HFF-Myc (cell line): ENCODE results near the gene SH3TC1.

Source experiments
- DNase-seq: peaks from one replicate; pipeline ENCODE4 v3.0.0-alpha.2; 2011; ENCODE audit warnings: low read depth; ENCODE audit errors: extremely low read depth
- H3K4me3 ChIP-seq: replicated peaks from 2 replicates; pipeline ENCODE4 v1.5.1; 2011; ENCODE audit warnings: low read depth, mild to moderate bottlenecking, control low read depth, low read length
- TF ChIP-seq, protein P1 (sequence below): IDR thresholded peaks from 2 replicates; pipeline ENCODE4 v1.5.1; 2012; ENCODE audit warnings: mild to moderate bottlenecking, low read depth, low read length, control low read depth; ENCODE audit errors: missing control alignments

Gene SH3TC1

DNA sequence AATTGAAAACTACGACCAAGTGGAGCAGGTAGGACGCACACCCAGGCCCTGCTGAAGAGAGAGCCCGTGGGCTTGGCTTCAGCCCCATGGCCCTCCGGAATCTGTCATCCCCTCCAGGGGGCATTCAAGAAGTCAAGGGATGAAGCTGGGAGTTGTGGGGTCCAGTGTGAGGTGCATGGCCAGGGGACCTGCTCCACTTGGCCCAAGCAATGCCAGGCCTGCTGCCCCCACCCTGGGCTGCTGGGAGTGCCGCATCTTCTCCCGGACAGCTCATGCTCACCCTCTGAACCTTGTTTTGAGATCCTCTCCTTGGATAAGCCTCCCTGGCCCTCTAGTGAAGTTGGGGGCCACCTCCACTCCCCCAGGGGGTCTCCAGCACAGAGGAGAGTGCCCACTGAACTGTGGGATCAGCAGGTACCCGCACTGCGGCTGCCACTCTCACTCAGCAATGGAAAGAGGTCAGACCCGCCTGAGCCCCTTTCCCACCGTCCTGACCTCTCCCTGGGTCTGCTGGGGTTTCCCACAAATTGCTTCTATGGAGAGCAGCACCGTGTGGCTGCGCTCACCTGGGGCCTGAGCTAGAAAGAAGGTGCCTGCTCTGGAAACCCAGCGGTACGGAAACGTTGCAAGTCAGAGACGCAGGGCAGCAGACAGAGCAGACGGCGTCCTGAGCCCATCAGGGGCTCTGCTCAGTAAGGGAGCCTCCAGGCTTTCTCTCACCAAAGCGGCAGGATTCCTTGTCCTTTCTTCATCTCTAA is 35.5 kb upstream of the SH3TC1 start:
- H3K4me3 ChIP-seq, result no peak overlapping the region
- TF ChIP-seq, protein P1, sequence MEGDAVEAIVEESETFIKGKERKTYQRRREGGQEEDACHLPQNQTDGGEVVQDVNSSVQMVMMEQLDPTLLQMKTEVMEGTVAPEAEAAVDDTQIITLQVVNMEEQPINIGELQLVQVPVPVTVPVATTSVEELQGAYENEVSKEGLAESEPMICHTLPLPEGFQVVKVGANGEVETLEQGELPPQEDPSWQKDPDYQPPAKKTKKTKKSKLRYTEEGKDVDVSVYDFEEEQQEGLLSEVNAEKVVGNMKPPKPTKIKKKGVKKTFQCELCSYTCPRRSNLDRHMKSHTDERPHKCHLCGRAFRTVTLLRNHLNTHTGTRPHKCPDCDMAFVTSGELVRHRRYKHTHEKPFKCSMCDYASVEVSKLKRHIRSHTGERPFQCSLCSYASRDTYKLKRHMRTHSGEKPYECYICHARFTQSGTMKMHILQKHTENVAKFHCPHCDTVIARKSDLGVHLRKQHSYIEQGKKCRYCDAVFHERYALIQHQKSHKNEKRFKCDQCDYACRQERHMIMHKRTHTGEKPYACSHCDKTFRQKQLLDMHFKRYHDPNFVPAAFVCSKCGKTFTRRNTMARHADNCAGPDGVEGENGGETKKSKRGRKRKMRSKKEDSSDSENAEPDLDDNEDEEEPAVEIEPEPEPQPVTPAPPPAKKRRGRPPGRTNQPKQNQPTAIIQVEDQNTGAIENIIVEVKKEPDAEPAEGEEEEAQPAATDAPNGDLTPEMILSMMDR, result no peak
- no peak for DNase-seq

DNA sequence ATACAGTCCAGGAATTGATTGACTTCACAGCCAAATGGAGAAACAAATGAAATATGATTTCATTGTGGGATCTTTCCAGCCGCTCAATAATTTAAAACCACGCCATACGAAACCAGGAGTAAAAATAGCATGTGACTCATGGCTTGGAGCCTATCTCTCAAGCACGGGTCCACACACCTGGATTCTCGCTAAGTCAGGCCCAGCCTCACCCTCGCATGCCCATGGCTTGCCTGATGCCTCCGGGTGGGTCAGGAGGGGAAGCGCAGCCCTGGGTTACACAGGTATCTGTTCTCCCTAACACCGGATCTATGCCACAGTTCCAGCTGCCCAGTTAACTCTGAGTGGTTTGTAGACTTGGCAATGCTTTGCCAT is 34.9 kb upstream of the SH3TC1 start:
- TF ChIP-seq, protein P1, result no peak
- no peak for DNase-seq
- no peak overlapping the region for H3K4me3 ChIP-seq

DNA sequence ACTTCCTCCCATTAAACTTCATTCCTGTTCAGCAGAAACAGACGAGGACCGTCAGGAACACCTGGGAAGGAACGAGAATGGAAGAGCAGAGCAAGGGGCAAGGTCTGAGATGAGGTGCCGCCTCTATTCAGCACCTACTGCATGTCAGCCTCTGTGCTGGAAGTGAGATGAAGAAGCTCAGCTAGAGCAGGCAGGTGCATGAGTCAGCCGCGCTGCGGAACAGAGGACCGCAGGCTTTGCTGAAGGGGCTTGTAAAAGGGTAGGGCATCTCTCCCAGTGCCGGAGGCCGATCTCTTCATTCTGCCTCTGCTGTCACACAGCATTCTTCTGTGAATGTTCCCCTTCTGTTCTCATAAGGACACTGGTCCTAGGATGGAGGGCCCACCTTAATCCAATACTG is 34.4 kb upstream of the SH3TC1 start:
- no peak for DNase-seq
- H3K4me3 ChIP-seq, result no peak overlapping the region
- TF ChIP-seq, protein P1, result no peak

DNA sequence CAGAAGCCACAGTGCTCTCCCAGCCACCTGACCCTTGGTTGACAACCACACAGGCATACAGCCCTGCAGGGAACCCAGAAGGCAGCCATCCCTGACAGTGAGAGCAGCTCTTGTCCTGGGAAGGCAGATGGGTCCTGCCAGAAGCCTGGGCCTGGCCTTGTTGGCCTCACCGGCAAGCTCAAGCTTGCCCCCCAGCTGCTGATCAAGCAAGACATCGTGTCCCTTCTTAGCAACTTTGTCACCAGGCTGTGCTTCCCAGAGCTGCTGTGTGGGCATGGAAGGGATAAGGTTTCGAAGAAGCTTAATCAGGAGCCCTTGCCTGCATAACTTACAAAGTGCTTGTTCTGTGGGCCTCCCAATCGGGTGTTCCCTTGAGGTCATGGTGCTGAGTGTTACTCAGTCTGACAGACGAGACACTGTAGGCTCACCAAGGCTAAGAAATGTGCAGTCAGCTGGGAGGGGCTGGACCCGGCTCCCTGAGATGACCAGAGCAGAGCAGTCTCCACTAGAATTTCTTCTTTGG is 33.7 kb upstream of the SH3TC1 start:
- TF ChIP-seq, protein P1, result no peak
- no peak overlapping the region for H3K4me3 ChIP-seq
- no peak for DNase-seq

DNA sequence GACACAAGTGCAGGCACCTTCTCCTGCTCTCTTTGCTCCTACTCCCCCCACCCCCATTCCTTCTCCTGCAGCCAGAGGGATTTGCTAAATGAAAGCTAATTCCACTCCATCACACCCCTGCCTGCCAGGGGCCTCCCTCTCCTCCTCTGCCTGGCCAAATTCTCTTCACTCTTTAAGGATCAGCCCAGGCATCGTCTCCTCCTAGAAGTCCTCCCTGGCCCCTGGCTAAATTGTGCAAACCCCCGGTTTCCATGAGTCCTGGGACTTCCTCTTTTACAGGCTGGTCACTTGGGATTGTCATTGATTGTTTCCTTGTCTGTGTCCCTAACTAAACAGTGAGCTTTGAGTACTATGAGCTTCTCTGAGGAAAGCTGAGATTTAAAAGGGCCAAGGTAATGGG is 31.8 kb upstream of the SH3TC1 start:
- DNase-seq, result no peak
- TF ChIP-seq, protein P1, result no peak
- no peak overlapping the region for H3K4me3 ChIP-seq

DNA sequence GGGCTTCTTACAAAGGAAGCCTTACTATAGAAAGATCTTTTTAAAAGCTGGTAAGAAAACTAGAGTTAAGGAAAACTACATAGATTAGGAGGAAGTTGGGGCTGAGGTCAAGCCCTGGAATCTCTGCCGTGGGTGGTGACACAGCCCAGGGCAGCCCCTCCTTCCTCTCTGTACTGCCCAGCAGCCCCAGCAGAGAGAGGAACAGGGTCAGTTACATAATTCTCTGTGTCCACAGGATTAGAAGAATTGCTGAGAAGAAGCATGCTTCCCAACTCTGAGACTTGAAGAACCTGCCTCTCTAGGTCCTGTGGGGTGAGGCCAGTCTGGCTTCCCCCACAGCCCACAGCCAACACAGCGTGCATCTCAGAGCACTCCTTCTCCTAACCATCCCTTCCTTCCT is 31.3 kb upstream of the SH3TC1 start:
- H3K4me3 ChIP-seq, result no peak overlapping the region
- no peak for DNase-seq
- TF ChIP-seq, protein P1, result no peak
